SK-N-SH (cell line): Measurements from ENCODE around the gene ARPC5. TPM values are rescaled to one million over a fixed set of nuclear protein-coding genes. Genes with fewer than 3 reads are reported as not detected.

Source experiments
- CTCF ChIA-PET: fragments of 300-600, 350-600 bp; formaldehyde crosslinking; extraction: SDS; loops from one replicate; lab custom pipeline; 2021; lab: Yijun Ruan, JAX
- POLR2A ChIA-PET: fragments of 350-600 bp; sonication (Branson Sonifier 250); formaldehyde crosslinking; extraction: SDS; loops from one replicate; lab custom pipeline; 2020; ENCODE audit warnings: antibody characterized with exemption, inconsistent platforms; lab: Yijun Ruan, JAX
- DNase-seq: peaks from one replicate; pipeline ENCODE4 v3.0.0; 2012
- H2AFZ ChIP-seq: fragments of 200-600 bp; sonication (generic); 2 replicates; pipeline ENCODE4 v1.8.1; 2016; ENCODE audit warnings: antibody characterized with exemption, mild to moderate bottlenecking, low read depth
- H3F3A ChIP-seq: fragments of 200-600 bp; sonication (generic); replicated peaks from 2 replicates; pipeline ENCODE3; 2016; ENCODE audit warnings: antibody characterized with exemption, mild to moderate bottlenecking; ENCODE audit not compliant: insufficient read depth
- H3K27ac ChIP-seq, 2 experiments: fragments of 200-500 bp in 1 of 2; fragments of 200-600 bp in 1 of 2; sonication (Bioruptor generic) in 1 of 2; sonication (generic), shearing (Covaris generic) in 1 of 2; 2 replicates each; pipeline versions ENCODE4 v1.5.1 to v1.6.1; 2014 to 2016; ENCODE audit warnings: low read depth in 2 of 2, inconsistent platforms in 1 of 2, low read length in 1 of 2, mild to moderate bottlenecking in 1 of 2, mixed read lengths in 1 of 2
- H3K27me3 ChIP-seq: fragments of 200-600 bp; sonication (generic), shearing (Covaris generic); 2 replicates; pipeline ENCODE4 v1.6.1; 2016; ENCODE audit warnings: mixed run types; ENCODE audit not compliant: insufficient read depth
- H3K36me3 ChIP-seq, 2 experiments: fragments of 200-500 bp in 1 of 2; fragments of 200-600 bp in 1 of 2; sonication (Bioruptor generic) in 1 of 2; sonication (generic) in 1 of 2; replicated peaks in 1 of 2; 2 replicates each; pipeline versions ENCODE3 to v1.5.1; 2014 to 2016; ENCODE audit warnings: low read length in 1 of 2, mild to moderate bottlenecking in 1 of 2; ENCODE audit not compliant: insufficient read depth in 2 of 2, control insufficient read depth in 1 of 2
- H3K4me1 ChIP-seq, 2 experiments: fragments of 200-500 bp in 1 of 2; fragments of 200-600 bp in 1 of 2; sonication (Bioruptor generic) in 1 of 2; sonication (generic), shearing (Covaris generic) in 1 of 2; 2 replicates each; pipeline versions ENCODE4 v1.5.1 to v1.6.1; 2014 to 2016; ENCODE audit warnings: low read depth in 1 of 2, low read length in 1 of 2, mixed run types in 1 of 2; ENCODE audit not compliant: insufficient read depth in 2 of 2, control insufficient read depth in 1 of 2
- H3K4me2 ChIP-seq: fragments of 200-600 bp; sonication (generic), shearing (Covaris generic); 2 replicates; pipeline ENCODE4 v1.6.1; 2017; ENCODE audit warnings: mixed run types
- H3K4me3 ChIP-seq, 2 experiments: fragments of 200-500 bp in 1 of 2; fragments of 200-600 bp in 1 of 2; sonication (Bioruptor generic) in 1 of 2; sonication (generic), shearing (Covaris generic) in 1 of 2; 2 replicates each; pipeline versions ENCODE4 v1.5.1 to v1.8.1; 2014 to 2016; ENCODE audit warnings: low read depth in 2 of 2, inconsistent platforms in 1 of 2, low read length in 1 of 2, mild to moderate bottlenecking in 1 of 2, mixed read lengths in 1 of 2, moderate library complexity in 1 of 2
- H3K79me2 ChIP-seq: fragments of 200-600 bp; sonication (generic); 2 replicates; pipeline ENCODE4 v1.8.1; 2017; ENCODE audit warnings: mild to moderate bottlenecking; ENCODE audit not compliant: insufficient read depth
- H3K9ac ChIP-seq: fragments of 200-600 bp; sonication (generic); 2 replicates; pipeline ENCODE4 v1.6.1; 2017; ENCODE audit warnings: mixed run types
- H3K9me2 ChIP-seq: fragments of 200-600 bp; sonication (generic); 2 replicates; pipeline ENCODE4 v1.6.1; 2017; ENCODE audit warnings: mixed run types
- H3K9me3 ChIP-seq: fragments of 200-600 bp; sonication (generic); 2 replicates; pipeline ENCODE4 v1.6.1; 2017; ENCODE audit warnings: mixed run types, mild to moderate bottlenecking, moderate library complexity
- H4K20me1 ChIP-seq: fragments of 200-600 bp; sonication (generic); 2 replicates; pipeline ENCODE4 v1.6.1; 2017; ENCODE audit warnings: mild to moderate bottlenecking, mixed run types; ENCODE audit not compliant: insufficient read depth
- CHD2 ChIP-seq: fragments of 150-350 bp; IDR thresholded peaks from 2 replicates; pipeline ENCODE4 v1.6.1; 2018; ENCODE audit warnings: low read length; ENCODE audit not compliant: partially characterized antibody
- ELF1 ChIP-seq: IDR thresholded peaks from 2 replicates; pipeline ENCODE4 v1.4.0; 2012
- EP300 ChIP-seq, 2 experiments: IDR thresholded peaks; 2 replicates each; pipeline versions ENCODE4 v1.4.0 to v1.6.1; 2012; ENCODE audit warnings: borderline replicate concordance in 1 of 2, low read depth in 1 of 2, low read length in 1 of 2
- FOSL2 ChIP-seq: IDR thresholded peaks from 2 replicates; pipeline ENCODE4 v1.4.0; 2012; ENCODE audit warnings: low read depth, mild to moderate bottlenecking, moderate library complexity, borderline replicate concordance
- GABPA ChIP-seq: IDR thresholded peaks from 2 replicates; pipeline ENCODE4 v1.4.0; 2012; ENCODE audit warnings: low read depth, mild to moderate bottlenecking
- JUND ChIP-seq: IDR thresholded peaks from 2 replicates; pipeline ENCODE4 v1.4.0; 2012
- MAX ChIP-seq: IDR thresholded peaks from 2 replicates; pipeline ENCODE4 v1.4.0; 2012; ENCODE audit warnings: low read depth
- MEF2A ChIP-seq: IDR thresholded peaks from 2 replicates; pipeline ENCODE4 v1.4.0; 2012; ENCODE audit warnings: low read depth, borderline replicate concordance
- MXI1 ChIP-seq: IDR thresholded peaks from 2 replicates; pipeline ENCODE4 v1.6.1; 2012; ENCODE audit warnings: mild to moderate bottlenecking, low read depth, low read length, improper control_type of control experiment
- PBX3 ChIP-seq: IDR thresholded peaks from 2 replicates; pipeline ENCODE4; 2012
- RAD21 ChIP-seq: IDR thresholded peaks from 2 replicates; pipeline ENCODE4 v1.6.1; 2012; ENCODE audit warnings: mild to moderate bottlenecking, low read length
- RCOR1 ChIP-seq: fragments of 150-350 bp; IDR thresholded peaks from 2 replicates; pipeline ENCODE4 v1.6.1; 2017; ENCODE audit warnings: antibody characterized with exemption, low read length
- SMC3 ChIP-seq: IDR thresholded peaks from 2 replicates; pipeline ENCODE4 v1.6.1; 2012; ENCODE audit warnings: low read depth, low read length, improper control_type of control experiment
- TCF12 ChIP-seq: IDR thresholded peaks from 2 replicates; pipeline ENCODE4 v1.4.0; 2012
- WGBS: methylation state at CpG from one replicate; pipeline ENCODE4 v1.1.6; 2017; ENCODE audit warnings: low lambda C conversion rate; 5-methylcytosine and 5-hydroxymethylcytosine counted together
- polyA plus RNA-seq, 3 experiments: library from polyadenylated mRNA; depleted of rRNA; stranded (reverse); fragments of >200 nt; gene quantifications; 2 replicates each; pipeline ENCODE4 v1.2.3, GENCODE V29; 2012
- TF ChIP-seq, protein P1 (sequence below): IDR thresholded peaks from 2 replicates; pipeline ENCODE4 v1.6.1; 2012; ENCODE audit warnings: mild to moderate bottlenecking, low read depth, low read length, moderate library complexity
- TF ChIP-seq, protein P2 (sequence below): fragments of 150-350 bp; IDR thresholded peaks from 2 replicates; pipeline ENCODE4 v1.6.1; 2016; ENCODE audit warnings: mild to moderate bottlenecking, low read depth, low read length

Gene ARPC5
- polyA plus RNA-seq, 1 of the 3 experiments (the other 2 are of a cell fraction) = 66.8 TPM

DNA sequence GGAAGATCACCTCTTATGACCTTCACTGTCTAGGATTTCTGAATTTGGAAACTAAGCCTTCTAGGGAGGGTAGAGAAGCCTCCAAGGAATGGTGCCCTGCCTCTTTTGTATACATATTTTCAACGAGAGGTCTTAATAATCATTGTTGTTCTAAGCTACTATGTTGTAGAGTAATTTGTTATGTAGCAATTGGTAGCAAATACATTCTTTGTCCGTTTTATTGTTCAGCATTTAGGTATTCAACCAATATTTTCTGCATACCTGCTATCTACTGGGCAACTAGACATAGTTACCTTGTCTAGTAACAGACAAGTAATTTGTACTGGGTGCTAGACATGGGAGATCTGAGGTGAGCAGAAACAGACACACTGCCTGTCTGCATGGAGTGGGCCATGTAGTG lies 24.6 kb downstream of the ARPC5 start:
- H3F3A ChIP-seq = peaks cover 20% of the 10 kb centered on the region
- H3K9me3 ChIP-seq = no peaks in the 10 kb centered on the region
- no peak for TF ChIP-seq FOSL2
- no peak for TF ChIP-seq EP300 (IDR thresholded peaks at IDR 0.05; ENCODE audit: borderline replicate concordance in 1 of 2, low read depth in 1 of 2, low read length in 1 of 2)
- TF ChIP-seq, protein P1, sequence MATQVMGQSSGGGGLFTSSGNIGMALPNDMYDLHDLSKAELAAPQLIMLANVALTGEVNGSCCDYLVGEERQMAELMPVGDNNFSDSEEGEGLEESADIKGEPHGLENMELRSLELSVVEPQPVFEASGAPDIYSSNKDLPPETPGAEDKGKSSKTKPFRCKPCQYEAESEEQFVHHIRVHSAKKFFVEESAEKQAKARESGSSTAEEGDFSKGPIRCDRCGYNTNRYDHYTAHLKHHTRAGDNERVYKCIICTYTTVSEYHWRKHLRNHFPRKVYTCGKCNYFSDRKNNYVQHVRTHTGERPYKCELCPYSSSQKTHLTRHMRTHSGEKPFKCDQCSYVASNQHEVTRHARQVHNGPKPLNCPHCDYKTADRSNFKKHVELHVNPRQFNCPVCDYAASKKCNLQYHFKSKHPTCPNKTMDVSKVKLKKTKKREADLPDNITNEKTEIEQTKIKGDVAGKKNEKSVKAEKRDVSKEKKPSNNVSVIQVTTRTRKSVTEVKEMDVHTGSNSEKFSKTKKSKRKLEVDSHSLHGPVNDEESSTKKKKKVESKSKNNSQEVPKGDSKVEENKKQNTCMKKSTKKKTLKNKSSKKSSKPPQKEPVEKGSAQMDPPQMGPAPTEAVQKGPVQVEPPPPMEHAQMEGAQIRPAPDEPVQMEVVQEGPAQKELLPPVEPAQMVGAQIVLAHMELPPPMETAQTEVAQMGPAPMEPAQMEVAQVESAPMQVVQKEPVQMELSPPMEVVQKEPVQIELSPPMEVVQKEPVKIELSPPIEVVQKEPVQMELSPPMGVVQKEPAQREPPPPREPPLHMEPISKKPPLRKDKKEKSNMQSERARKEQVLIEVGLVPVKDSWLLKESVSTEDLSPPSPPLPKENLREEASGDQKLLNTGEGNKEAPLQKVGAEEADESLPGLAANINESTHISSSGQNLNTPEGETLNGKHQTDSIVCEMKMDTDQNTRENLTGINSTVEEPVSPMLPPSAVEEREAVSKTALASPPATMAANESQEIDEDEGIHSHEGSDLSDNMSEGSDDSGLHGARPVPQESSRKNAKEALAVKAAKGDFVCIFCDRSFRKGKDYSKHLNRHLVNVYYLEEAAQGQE = no peak
- TF ChIP-seq MAX = no peak
- no peak for TF ChIP-seq CHD2
- TF ChIP-seq, protein P2, sequence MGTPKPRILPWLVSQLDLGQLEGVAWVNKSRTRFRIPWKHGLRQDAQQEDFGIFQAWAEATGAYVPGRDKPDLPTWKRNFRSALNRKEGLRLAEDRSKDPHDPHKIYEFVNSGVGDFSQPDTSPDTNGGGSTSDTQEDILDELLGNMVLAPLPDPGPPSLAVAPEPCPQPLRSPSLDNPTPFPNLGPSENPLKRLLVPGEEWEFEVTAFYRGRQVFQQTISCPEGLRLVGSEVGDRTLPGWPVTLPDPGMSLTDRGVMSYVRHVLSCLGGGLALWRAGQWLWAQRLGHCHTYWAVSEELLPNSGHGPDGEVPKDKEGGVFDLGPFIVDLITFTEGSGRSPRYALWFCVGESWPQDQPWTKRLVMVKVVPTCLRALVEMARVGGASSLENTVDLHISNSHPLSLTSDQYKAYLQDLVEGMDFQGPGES = no peak
- no peak for TF ChIP-seq MEF2A
- TF ChIP-seq TCF12 = no peak
- no peak for TF ChIP-seq GABPA
- TF ChIP-seq RAD21 = no peak
- no peak for TF ChIP-seq JUND
- TF ChIP-seq PBX3 = no peak
- no peak for TF ChIP-seq ELF1
- no peak for TF ChIP-seq SMC3
- no peak for TF ChIP-seq MXI1
- no peak for TF ChIP-seq RCOR1
- TF ChIP-seq, all 33 proteins: peak for 0
- WGBS = 32% methylated on average over 2 of the region's 2 CpGs
- Histone ChIP-seq H3K27ac (peak overlapping the region; percentile 94 to 98; a peak in 3 of 4 replicates), H2AFZ (no peak overlapping the region), H3K9ac (no peak overlapping the region), H3K4me1 (peaks cover 14 to 20% of the 10 kb centered on the region in 2 experiments), H4K20me1 (no peaks in the 10 kb centered on the region), H3K4me2 (no peak overlapping the region), H3K4me3 (no peak overlapping the region), H3K27me3 (no peaks in the 10 kb centered on the region), H3K79me2 (no peaks in the 10 kb centered on the region), H3K9me2 (no peaks in the 10 kb centered on the region), H3K36me3 (no peaks in the 10 kb centered on the region)
- CTCF ChIA-PET = interaction anchor here (2.1 kb wide), 1 partner anchor 15 kb away, joined by 4 read pairs; no protein-coding TSS in a partner anchor
- POLR2A ChIA-PET = no interaction called here
- no peak for DNase-seq
